GM12872 (cell line): Measurements from ENCODE around the gene RAB35.

Experiments used
- TF ChIP-seq, protein P1 (sequence below): IDR thresholded peaks from 3 replicates; pipeline ENCODE4 v1.5.1; 2011; ENCODE audit warnings: low read depth, mild to moderate bottlenecking, low read length, moderate library complexity; ENCODE audit not compliant: insufficient read depth

Gene RAB35

DNA sequence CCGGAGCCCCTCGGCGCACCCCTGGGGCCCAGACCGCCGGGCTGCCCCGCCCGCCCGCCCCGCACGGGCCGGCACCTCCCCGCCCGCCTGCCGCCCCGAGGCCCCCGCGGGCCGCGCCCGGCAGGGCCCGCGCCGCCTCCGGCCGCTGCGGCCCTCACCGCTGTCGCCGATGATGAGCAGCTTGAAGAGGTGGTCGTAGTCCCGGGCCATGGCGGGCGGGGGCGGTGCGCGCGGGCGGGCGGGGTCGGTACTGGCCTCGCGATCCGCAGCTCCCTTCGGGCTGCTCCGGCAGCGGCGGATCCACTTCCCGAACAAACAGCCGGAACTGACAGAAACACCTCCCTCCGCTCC is at the start of gene RAB35:
Gene RAB35 (minus strand): TSS at position 313 of the 351 bp plus-strand sequence. CDS start 103 bp downstream, at position 210.
- TF ChIP-seq, protein P1, sequence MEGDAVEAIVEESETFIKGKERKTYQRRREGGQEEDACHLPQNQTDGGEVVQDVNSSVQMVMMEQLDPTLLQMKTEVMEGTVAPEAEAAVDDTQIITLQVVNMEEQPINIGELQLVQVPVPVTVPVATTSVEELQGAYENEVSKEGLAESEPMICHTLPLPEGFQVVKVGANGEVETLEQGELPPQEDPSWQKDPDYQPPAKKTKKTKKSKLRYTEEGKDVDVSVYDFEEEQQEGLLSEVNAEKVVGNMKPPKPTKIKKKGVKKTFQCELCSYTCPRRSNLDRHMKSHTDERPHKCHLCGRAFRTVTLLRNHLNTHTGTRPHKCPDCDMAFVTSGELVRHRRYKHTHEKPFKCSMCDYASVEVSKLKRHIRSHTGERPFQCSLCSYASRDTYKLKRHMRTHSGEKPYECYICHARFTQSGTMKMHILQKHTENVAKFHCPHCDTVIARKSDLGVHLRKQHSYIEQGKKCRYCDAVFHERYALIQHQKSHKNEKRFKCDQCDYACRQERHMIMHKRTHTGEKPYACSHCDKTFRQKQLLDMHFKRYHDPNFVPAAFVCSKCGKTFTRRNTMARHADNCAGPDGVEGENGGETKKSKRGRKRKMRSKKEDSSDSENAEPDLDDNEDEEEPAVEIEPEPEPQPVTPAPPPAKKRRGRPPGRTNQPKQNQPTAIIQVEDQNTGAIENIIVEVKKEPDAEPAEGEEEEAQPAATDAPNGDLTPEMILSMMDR: no peak

DNA sequence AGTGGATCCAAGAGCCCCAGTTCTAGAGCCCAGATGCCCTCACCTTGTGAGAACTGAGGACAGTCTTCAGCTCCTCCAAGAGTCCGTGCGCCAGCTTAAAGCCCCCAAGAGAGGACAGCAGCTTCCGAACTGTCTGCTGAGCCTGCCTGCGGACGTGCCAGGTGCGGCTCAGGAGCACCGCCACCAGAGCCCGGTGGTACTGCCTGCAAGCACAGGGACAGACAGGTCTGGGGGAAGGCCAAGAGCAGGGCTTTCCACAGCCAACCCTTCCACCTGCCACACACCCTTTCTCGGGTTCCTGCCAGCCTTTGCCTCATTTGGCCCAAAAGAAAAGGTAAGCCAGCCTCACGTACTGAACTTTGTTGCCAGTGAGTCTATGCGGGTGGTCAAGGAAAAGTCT is 47.7 kb upstream of the RAB35 start:
- TF ChIP-seq, protein P1: no peak

DNA sequence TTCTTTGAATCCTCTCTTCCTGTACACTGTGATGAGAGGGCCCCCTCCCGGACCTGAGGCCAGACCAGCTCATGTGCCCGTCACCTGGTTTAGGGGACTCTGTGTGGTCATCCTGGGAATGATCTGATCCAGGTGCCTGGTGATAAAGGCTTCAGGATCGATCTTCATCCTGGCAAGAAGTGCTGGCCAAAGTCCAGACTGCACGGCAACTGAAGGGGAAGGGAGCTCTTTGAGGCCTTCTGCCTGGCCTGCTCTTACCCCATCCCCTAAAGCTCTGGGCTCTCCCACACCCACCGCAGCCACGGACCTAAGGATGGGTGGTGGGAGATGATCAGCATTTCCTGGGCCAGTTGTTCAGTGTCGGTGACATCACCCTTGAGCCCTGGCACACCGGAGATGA is 46.2 kb upstream of the RAB35 start:
- TF ChIP-seq, protein P1: no peak

DNA sequence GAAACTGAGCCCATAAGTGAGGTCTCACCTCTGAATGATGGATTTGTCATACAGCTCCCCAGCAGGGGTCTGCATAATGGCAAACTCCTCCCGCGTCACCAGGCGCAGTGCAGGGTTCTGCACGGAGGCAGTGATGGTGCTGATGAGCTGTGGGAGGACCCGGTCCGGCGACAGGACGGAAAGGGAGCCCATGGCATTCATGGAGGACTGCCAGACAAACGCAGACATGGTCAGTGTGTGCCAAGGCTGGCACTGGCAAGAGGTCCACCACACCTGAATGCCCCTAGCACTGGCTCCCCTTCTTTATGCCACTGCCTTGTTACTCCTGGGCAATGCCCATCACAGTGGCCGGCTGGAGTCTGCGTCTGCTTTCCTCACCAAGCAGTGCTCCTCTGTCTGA is 45.3 kb upstream of the RAB35 start:
- TF ChIP-seq, protein P1: no peak

DNA sequence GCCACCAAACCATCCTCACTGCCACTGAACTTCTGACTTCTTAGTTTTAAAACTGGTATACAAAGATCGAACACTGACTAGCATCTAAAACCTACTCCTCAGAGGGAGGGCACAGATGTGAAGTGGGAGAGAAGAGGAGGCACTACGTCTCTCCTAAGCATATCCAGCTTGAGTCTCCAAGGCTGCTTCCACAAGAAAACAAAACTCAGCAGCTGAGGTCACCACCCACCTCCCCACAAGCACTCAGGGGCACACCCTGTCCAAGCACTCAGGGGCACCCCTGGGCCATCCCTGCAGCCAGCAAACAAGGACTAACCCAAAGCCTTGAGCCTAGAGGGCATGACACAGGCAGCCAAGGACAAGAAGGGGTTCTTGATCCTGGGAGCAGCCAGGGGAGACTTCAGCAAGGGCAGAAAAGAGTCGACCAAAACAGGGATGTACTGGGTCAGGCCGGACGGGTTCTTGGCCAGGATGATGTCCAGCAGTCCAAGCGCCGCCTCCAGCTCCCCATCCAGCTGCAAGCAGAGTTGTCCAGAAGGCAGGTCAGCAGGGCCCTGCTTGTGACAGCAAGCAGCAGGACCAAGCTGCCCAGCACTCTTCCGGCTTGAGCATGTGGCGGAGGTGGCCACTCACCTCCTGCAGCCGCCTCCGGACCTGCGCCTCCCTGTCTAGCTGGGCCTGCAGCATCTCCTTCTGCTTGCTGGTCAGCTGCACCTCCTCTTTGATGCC is 43.1 kb upstream of the RAB35 start:
- TF ChIP-seq, protein P1: no peak

DNA sequence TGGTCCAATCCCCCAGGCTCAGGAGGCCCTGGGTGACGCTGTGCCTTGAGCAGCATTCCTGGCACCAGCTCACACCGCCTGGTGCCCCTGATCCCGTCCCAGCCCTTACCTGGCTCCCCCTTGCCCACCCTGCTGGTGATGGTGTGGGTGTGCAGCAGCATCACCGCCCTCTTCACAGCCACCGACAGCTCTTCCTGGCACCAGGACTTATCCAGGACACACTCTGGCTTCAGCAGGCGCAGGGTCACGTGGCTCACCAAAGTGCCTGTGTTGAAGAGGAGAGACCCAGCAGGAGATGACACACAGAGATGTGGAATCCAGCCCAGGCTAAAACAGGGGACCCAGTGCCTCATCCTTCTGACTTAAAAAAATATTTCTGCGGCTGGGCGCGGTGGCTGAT is 41.8 kb upstream of the RAB35 start:
- TF ChIP-seq, protein P1: no peak

DNA sequence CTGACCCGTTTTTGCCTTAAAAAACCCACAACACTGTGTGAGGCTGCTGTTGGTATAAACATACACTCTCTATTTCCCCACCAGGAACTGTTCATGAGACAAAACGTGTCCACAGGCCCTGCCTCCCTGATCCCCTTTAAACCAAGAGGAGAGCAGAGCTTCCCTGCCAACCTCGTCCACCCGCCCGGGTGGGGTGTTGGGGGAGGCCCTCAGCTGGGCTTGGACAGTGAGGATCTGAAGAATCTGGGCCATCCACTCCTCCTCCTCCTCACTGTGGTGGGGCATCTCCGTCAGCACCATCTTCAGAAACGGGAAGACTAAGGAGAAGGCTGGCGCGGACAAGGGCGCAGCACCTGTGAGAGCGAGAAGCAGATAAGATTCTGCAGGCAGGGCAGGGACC is 41.1 kb upstream of the RAB35 start:
- TF ChIP-seq, protein P1: no peak
